Activated T-cell treated with anti-CD3 and anti-CD28 coated beads, Interleukin-2, amount 50 U/mL, for 48 hours (primary cell): ENCODE results near the gene LRRIQ3.

Source experiments
- DNase-seq, 2 experiments: peaks; one replicate each; pipeline ENCODE4 v3.0.0-alpha.2; 2020

LRRIQ3 gene

DNA sequence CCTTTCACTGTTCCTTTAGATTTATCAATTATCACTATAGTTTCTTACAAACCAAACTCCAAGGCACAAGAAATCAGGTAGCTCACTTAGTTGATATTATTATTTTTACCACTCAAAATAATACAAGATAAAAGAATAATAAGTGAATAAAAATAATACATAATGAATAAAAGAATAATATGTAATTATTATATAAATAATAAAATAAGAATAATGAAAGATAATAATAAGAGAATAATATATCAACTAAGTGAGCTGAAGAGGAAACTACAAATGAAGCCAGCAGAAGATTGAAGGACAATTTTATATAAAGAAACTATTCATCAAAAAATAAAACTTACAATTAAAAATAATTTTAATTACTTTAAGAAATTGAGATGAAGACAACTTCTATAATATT is 90.6 kb downstream of the LRRIQ3 start:
- no peak for DNase-seq

DNA sequence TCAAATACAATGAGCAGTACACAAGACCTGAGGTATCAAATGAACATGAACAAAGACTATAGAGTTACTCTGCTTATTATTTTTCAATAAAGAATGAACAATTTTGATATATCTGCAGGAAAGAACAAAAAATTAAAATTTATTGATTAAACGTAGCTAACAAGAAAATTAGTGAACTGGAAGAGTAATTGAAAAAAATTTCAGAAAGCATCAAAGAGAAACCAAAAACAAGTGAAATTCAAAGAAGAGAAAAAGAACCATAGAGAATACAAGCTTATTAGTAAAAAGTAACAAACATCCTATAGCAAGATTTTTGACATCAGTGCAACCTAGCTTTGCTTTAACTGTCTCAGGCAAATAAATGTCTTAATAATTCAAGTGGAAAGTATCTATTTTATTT is 106.6 kb downstream of the LRRIQ3 start:
- no peak for DNase-seq

DNA sequence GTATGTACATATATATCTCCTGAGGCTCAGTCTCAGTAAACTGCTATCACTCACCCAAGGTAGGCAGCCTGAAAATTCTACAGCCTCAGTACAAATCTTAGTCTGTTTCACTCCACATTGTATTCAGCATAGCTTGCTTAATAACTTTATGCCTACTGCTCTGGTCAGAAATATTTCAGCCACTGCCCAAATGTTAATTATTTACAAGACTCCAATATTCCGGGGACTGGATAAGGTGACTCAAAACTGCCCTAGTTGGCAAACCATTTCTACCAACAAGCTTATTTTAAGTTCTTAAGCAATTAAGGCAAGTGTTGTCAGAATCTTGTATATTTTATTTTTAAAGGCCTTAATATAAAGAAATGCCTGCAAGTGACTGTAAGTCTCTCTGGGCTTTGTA is 114.8 kb downstream of the LRRIQ3 start:
- DNase-seq, result no peak

DNA sequence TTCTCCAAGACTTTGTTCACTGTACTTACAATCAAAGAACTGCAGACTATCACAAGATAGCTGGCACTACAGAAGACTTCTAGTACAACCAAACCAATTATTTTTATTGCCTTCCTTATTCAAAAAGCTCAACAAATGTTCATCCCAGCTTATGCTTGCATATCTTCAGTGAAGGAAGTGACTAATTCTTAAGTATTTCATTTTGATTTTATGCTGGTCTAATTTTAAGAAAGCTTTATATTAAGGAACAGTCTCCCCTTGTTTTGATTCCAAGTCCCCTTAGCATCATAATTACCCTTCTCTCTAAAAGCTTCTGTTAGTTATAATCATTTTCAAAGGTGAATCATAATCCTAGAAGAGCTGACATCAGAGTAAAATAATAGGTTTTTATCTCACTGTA is 132.9 kb downstream of the LRRIQ3 start:
- DNase-seq, result no peak

DNA sequence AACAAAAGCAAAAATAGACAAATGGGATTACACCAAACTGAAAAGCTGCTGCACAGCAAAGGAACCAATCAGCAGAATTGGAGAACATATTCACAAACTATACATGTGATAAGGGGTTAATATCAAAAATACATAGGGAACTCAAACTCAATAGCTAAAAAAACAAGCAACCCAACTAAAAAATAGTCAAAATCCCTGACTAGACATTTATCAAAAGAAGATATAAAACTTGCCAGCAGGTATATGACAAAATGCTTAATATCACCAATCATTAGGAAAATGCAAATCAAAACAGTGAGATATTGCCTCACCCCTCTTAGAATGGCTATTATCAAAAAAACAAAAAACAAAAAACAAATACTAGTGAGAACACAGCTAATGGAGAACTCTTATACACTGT is 140.3 kb downstream of the LRRIQ3 start:
- DNase-seq, result no peak

DNA sequence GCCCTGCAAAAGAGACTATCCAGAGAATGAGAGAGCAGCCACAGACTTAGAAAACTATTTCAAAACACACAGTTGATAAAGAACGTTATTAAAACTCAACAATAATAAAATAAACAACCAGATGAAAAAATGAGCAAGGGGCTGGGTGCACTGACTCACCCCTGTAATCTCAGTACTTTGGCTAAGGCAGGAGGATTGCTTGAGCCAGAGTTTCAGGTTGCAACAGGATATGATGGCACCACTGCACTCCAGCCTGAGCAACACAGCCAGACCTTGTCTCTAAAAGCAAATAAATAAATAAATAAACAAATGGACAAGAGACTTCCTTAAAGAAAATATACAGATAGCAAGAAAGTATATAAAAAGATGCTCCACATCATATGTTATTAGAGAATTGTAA is 144.6 kb downstream of the LRRIQ3 start:
- DNase-seq, result no peak

DNA sequence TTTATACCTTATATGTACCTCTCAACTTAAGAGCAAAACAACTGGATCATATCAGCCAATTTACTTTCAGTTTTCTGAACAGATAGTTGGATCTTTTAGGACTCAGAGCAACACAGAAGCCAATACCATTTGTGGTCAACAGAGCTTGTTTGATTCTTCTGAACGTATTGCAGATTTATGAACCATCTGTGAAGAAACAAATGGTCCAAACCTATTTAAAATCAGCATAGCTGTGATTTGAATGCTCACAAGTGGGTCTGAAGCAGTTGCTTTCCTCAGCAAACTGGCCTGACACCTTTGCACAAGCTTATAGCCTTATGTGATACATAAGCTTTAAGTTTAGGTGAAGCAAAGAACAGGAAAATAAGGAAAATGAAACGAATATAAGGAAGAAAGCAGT is 147.6 kb downstream of the LRRIQ3 start:
- DNase-seq, result no peak

DNA sequence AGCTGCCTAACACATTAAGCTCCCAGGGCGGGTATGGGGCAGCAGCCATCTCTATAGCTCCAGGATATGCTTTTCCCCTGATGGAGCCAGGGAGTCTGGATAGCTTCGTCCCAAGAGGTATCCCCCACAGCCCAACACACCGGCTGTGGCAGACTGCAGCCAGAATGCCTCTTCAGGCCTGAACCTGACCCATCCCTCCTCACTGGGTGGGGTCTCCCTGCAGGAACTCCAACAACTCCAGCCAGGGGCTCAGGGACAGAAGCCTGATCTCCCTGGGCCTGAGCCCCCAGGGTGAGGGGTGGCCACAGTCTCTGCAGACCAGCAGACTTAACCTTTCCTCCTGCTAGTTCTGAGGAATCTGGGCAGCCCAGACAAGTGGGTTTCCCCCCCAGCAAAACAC is 159.9 kb downstream of the LRRIQ3 start:
- no peak for DNase-seq

DNA sequence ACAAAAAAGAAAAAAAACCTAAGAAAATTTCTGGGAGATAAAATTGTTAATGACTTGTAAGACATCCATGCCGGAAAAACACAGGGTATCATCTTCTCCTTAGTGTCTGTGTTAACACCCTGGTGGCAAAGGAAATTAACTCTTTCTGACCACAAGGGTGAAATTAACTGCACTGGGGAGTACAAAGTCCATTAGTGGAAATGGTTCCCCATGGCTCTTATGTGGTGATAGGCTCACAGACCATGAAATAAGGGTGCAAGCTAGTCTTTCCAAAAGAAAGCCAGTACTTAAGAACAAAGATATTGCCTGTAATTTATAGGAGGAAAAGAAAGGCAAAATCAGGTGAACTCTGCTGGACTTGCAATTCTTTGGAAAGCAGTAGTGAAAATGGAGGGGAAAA is 185.4 kb downstream of the LRRIQ3 start:
- no peak for DNase-seq

DNA sequence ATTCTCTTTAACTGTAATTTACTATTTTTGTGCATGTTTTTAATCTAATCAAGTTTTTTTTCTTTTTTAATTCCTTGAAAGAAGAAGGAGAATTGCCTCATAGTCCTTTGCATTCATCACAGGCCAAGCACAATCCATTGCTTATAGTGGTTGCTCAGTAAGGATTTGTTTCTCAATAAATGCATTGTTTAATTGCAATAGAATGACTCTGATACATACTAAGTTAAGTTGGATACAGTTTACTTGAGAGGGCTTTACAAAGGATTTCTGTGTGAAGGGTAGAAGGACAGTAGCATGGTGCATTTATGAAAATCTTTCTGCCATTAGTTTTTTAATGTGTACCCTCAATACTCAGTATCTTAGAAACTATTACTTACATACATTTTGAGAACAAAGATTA is 186.2 kb downstream of the LRRIQ3 start:
- no peak for DNase-seq

DNA sequence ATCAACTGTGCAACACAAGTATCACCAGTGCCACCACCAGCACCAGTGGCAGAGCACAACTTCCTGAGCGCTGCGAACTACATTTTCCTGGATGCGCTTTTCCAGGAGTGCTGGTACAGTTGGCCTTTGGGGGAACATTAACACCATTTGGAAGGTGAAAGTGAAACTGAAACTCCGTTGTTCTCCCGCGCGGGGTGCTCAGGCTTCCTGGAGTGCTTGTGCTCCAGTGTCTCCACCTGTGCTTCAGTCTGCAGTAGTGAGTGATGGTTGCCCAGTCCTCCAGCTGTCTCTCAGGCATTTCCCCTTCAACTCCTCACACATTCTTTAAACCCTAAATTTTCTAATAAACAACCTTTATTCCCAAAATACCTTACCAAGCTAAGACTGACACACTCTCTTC is 187.8 kb downstream of the LRRIQ3 start:
- DNase-seq, result no peak

DNA sequence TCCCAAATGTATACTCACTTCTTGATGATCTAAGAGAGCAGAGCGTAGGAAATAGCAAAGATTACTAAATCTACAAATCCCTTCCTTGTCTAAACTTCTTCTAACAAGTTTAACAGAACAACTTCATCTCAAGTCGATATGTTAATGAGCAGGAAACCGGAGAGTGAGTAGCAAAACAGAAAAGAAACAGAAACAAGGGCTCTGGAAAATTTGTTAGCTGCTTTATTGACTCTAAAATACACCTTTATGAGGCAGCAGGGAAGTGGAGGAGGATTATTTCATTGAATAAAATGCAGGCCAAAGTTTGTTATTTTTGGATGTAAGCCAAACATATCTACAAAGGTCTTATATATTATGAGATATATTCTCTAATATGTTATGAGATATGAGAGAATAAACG is 192.4 kb downstream of the LRRIQ3 start:
- DNase-seq, result no peak

DNA sequence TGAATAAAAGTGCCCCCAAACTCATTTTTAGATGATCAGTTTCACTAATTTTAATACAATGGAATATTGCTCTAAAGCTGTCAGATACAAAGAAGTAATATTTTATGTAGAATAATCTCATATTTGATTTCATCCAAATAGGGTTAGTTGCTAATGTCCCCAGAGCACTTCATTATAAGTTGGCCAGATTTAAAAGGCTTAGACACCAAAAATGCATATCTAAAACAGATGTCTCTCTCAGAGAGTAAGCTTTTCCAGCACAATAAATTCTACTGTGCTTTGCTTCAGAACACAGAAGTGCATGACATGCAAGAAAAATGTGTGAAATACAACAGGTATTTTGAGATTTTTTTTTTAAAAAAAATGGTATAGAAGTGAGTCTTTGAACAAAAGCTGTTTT is 194.2 kb downstream of the LRRIQ3 start:
- DNase-seq, result no peak

DNA sequence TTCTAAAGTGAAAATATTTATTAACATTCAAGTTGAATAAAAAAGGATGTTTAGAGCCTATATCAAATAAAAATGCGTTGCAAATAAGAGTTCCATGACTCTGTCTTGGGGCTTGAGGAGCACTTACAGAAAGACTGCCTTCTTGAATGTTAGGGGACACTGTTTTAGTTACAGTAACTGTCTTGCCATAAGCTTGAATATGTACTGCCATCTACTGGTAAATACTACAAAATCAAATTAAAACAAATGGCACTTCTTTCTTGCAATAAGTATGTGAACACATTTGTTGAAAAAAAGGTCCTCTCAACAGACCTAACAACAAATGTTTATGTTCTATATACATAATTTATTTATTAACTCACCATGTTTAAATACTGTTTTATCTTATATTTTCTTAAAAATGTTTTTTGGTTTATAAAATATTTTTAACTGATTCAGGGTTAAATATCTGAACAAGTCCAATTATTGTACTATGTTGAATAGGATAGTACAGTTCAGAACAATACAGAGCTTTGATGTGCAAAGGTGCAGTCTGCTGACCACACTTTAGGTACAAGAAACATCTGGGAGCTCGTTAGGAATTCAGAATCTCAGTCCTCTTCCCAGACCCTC is 199.5 kb downstream of the LRRIQ3 start:
- DNase-seq, result no peak

DNA sequence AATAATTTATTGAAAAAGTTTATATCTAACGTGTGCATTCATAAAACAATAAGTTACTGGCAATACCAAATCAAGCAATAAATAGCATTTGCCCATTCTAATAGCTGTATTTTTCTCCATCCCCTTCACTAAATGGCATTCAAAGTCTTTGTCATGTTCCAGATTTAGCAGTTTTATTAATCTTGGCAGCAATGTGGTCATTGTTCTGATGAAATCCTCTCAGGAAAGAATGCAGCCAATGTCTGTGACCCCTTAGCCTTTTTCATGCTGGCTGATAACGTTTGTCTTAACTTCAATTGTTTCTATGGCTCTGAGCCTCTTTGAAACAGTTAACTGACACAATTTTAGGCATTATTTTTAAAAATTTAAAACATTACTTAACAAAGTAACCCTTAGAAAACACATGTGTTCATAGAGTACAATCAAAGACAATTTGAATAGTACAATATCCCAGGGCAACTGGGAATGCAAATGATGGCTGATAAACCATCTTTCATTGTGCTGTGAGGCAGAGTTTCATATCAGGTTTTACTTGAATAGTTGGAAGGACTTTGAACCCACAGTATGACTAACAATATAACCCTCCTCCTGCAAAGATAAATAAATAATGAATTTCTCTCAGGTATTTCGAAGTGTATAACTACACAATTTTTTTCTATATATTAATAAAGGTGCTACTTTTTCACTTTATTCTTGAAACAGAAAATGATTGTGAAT is 217.5 kb downstream of the LRRIQ3 start:
- DNase-seq, result no peak

DNA sequence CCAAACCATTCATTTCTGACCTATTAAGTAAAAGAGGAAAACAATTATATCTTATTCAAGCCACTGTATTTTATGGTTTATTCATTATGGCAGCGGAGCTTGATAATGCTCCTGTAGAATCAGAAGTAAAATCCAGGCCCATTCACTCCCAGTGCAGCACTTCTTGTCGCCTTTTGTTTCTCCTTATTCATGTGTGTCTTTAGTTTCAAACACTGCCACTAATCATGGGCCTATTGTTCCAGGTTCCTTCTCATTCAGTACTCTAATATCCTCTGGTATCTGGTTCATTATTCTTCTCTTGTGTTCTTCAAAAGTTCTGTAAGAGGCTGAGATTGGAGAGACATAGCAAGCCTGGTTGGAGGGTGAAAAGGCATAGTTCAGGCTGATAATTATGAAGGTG is 218.3 kb downstream of the LRRIQ3 start:
- DNase-seq, result no peak

DNA sequence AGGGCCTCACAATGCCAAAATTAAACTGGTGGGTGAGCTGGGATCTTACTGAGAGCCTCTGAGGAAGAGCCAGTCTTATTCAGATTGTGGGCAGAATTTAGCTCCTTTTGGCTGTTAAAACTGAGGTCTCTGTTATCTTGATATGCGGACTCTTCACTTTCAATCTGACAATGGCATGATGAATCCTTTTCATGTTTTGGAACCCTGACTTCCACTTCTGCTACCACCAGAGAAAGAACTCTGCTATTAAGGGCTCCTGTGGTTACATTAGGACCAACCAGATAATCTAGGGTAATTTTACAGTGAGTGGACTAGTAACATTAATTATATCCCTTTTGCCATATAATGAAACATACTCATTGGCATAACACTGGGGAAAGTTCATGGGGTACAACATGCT is 219.0 kb downstream of the LRRIQ3 start:
- DNase-seq, result no peak
